ENCODE results near the gene QRFP.

DNA sequence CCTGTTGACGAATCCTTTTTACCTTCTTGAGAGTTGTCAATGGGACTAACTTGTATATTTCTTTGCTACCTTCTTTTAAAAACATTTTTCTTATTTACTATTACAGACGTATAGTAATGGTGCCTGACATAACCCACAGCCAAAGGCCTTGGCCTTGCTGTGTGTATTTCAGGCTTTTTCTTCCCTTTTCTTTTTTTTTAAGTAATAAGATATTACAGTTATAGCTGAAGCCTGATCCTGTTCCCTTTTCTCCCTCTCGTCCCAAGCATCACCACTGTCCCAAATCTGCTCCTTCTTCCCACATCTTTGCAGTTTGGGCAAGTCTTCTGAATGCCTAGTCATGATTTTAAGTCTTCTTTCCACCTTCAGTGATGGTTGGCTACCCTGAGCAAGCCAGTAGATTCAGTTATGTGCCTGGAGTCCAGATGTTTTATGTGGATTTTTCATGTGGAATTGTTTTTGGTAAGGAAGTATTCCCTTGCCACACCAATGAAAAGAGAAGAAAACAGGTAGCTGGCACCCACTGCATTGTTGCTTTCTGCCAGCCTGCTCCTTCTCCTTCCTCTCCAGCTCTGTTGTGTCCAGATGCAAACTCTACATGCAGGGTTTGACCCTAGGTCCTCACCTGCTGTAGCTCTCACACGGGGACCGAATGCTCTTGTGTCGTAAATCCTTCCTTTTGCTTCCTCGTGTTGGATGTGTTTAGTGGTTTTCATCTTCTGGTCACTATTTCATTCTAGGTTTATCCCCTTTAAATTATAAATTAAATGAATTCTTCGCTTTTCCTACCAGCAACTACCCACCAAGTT, 35.0 kb downstream of the QRFP start:
- TF ChIP-seq, protein P1, sequence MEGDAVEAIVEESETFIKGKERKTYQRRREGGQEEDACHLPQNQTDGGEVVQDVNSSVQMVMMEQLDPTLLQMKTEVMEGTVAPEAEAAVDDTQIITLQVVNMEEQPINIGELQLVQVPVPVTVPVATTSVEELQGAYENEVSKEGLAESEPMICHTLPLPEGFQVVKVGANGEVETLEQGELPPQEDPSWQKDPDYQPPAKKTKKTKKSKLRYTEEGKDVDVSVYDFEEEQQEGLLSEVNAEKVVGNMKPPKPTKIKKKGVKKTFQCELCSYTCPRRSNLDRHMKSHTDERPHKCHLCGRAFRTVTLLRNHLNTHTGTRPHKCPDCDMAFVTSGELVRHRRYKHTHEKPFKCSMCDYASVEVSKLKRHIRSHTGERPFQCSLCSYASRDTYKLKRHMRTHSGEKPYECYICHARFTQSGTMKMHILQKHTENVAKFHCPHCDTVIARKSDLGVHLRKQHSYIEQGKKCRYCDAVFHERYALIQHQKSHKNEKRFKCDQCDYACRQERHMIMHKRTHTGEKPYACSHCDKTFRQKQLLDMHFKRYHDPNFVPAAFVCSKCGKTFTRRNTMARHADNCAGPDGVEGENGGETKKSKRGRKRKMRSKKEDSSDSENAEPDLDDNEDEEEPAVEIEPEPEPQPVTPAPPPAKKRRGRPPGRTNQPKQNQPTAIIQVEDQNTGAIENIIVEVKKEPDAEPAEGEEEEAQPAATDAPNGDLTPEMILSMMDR (IDR thresholded peaks at IDR 0.05): no peak
- no peak for TF ChIP-seq POLR2A (IDR thresholded peaks at IDR 0.05)
